ENCODE measurements around the gene TNKS1BP1. TPM values are rescaled to one million over a fixed set of nuclear protein-coding genes. Genes with fewer than 3 reads are reported as not detected.

The TNKS1BP1 gene
- total and polyA plus RNA-seq, 9 of the 15 experiments (the other 6 are each of a cell fraction or from before 2014, with no cell fraction given) = 1.1 to 47.2 (median 10.9) TPM

DNA sequence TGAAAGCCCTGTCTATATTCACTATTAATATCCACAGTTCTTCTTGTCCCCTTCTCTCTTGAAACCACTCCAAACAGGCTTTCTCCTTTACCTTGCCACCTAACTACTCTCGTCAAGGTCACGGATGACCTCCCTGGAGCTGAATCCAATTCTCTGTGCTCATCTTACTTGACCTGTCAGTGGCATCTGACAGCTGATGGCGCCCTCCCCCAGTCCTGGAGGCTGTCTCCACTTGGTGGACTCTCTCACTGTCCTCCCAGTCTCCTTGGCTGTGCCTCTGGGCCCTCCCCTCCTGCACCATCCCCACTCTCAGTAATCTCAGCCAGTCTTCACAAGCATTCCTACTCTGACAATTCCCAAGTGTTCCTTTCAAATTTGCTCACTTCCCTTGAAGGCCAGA is 8.7 kb downstream of the TNKS1BP1 start (continued):
- no peak for TF ChIP-seq HMGXB4 (CRISPR knock-in tag; IDR thresholded peaks at IDR 0.05)
- no peak for TF ChIP-seq GATAD2A (IDR thresholded peaks at IDR 0.05)
- no peak for TF ChIP-seq PCBP2 (IDR thresholded peaks at IDR 0.05; ENCODE audit: low read depth, low read length, poor library complexity, severe bottlenecking)
- TF ChIP-seq, protein P1, sequence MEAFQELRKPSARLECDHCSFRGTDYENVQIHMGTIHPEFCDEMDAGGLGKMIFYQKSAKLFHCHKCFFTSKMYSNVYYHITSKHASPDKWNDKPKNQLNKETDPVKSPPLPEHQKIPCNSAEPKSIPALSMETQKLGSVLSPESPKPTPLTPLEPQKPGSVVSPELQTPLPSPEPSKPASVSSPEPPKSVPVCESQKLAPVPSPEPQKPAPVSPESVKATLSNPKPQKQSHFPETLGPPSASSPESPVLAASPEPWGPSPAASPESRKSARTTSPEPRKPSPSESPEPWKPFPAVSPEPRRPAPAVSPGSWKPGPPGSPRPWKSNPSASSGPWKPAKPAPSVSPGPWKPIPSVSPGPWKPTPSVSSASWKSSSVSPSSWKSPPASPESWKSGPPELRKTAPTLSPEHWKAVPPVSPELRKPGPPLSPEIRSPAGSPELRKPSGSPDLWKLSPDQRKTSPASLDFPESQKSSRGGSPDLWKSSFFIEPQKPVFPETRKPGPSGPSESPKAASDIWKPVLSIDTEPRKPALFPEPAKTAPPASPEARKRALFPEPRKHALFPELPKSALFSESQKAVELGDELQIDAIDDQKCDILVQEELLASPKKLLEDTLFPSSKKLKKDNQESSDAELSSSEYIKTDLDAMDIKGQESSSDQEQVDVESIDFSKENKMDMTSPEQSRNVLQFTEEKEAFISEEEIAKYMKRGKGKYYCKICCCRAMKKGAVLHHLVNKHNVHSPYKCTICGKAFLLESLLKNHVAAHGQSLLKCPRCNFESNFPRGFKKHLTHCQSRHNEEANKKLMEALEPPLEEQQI (IDR thresholded peaks at IDR 0.05) = no peak
- TF ChIP-seq, protein P2, sequence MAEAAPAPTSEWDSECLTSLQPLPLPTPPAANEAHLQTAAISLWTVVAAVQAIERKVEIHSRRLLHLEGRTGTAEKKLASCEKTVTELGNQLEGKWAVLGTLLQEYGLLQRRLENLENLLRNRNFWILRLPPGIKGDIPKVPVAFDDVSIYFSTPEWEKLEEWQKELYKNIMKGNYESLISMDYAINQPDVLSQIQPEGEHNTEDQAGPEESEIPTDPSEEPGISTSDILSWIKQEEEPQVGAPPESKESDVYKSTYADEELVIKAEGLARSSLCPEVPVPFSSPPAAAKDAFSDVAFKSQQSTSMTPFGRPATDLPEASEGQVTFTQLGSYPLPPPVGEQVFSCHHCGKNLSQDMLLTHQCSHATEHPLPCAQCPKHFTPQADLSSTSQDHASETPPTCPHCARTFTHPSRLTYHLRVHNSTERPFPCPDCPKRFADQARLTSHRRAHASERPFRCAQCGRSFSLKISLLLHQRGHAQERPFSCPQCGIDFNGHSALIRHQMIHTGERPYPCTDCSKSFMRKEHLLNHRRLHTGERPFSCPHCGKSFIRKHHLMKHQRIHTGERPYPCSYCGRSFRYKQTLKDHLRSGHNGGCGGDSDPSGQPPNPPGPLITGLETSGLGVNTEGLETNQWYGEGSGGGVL (CRISPR knock-in tag; IDR thresholded peaks at IDR 0.05) = no peak
- TF ChIP-seq ZNF239 (CRISPR knock-in tag; IDR thresholded peaks at IDR 0.05) = no peak
- no peak for TF ChIP-seq ERF (CRISPR knock-in tag; IDR thresholded peaks at IDR 0.05)
- no peak for TF ChIP-seq MBD2 (IDR thresholded peaks at IDR 0.05; ENCODE audit: borderline replicate concordance, low read depth)
- TF ChIP-seq, protein P3, sequence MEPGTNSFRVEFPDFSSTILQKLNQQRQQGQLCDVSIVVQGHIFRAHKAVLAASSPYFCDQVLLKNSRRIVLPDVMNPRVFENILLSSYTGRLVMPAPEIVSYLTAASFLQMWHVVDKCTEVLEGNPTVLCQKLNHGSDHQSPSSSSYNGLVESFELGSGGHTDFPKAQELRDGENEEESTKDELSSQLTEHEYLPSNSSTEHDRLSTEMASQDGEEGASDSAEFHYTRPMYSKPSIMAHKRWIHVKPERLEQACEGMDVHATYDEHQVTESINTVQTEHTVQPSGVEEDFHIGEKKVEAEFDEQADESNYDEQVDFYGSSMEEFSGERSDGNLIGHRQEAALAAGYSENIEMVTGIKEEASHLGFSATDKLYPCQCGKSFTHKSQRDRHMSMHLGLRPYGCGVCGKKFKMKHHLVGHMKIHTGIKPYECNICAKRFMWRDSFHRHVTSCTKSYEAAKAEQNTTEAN (CRISPR knock-in tag; IDR thresholded peaks at IDR 0.05) = no peak
- TF ChIP-seq, protein P4, sequence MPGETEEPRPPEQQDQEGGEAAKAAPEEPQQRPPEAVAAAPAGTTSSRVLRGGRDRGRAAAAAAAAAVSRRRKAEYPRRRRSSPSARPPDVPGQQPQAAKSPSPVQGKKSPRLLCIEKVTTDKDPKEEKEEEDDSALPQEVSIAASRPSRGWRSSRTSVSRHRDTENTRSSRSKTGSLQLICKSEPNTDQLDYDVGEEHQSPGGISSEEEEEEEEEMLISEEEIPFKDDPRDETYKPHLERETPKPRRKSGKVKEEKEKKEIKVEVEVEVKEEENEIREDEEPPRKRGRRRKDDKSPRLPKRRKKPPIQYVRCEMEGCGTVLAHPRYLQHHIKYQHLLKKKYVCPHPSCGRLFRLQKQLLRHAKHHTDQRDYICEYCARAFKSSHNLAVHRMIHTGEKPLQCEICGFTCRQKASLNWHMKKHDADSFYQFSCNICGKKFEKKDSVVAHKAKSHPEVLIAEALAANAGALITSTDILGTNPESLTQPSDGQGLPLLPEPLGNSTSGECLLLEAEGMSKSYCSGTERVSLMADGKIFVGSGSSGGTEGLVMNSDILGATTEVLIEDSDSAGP (CRISPR knock-in tag; IDR thresholded peaks at IDR 0.05) = no peak
- TF ChIP-seq THAP7 (CRISPR knock-in tag; IDR thresholded peaks at IDR 0.05) = no peak
- no peak for TF ChIP-seq ZNF253 (CRISPR knock-in tag; conservative IDR thresholded peaks at IDR 0.05)
- TF ChIP-seq, protein P5, sequence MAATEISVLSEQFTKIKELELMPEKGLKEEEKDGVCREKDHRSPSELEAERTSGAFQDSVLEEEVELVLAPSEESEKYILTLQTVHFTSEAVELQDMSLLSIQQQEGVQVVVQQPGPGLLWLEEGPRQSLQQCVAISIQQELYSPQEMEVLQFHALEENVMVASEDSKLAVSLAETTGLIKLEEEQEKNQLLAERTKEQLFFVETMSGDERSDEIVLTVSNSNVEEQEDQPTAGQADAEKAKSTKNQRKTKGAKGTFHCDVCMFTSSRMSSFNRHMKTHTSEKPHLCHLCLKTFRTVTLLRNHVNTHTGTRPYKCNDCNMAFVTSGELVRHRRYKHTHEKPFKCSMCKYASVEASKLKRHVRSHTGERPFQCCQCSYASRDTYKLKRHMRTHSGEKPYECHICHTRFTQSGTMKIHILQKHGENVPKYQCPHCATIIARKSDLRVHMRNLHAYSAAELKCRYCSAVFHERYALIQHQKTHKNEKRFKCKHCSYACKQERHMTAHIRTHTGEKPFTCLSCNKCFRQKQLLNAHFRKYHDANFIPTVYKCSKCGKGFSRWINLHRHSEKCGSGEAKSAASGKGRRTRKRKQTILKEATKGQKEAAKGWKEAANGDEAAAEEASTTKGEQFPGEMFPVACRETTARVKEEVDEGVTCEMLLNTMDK (IDR thresholded peaks at IDR 0.05; ENCODE audit: borderline replicate concordance, insufficient read depth, low read depth, low read length, poor library complexity, severe bottlenecking) = no peak
- TF ChIP-seq, protein P6, sequence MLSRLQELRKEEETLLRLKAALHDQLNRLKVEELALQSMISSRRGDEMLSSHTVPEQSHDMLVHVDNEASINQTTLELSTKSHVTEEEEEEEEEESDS (CRISPR knock-in tag; IDR thresholded peaks at IDR 0.05) = no peak
- TF ChIP-seq RAD21 (CRISPR knock-in tag; conservative IDR thresholded peaks at IDR 0.05 in 1 of 2, IDR thresholded peaks at IDR 0.05 in 1 of 2) = peak in 1 of 2 experiments; percentile 35; a peak in 2 of 4 replicates

Measured in K562 (cell line).